Measurements from ENCODE around the gene GPR18. TPM values are rescaled to one million over a fixed set of nuclear protein-coding genes. Genes with fewer than 3 reads are reported as not detected.

GPR18 gene
- total RNA-seq, 1 experiment from 2014 or later, result not detected

- Histone ChIP-seq H2BK20ac (ENCODE audit: low read depth, low read length, poor library complexity, severe bottlenecking) (no peak overlapping the region), H3K14ac (ENCODE audit: insufficient read depth, low read length) (no peak overlapping the region), H2AK5ac (ENCODE audit: insufficient read length, low read length) (no peak overlapping the region), H3K27me3 (ENCODE audit: insufficient read depth, low read length) (no peaks in the 10 kb centered on the region), H2BK12ac (ENCODE audit: insufficient read length, low read depth, low read length) (no peak overlapping the region), H3K79me1 (ENCODE audit: insufficient read depth, low read depth, low read length, poor library complexity, severe bottlenecking) (peaks cover 16% of the 10 kb centered on the region), H2BK5ac (ENCODE audit: insufficient read length, low read length) (no peak overlapping the region), H3K18ac (ENCODE audit: insufficient read length, low read depth, low read length) (no peak overlapping the region), H3K23me2 (ENCODE audit: insufficient read length, low read depth, low read length, poor library complexity, severe bottlenecking) (no peaks in the 10 kb centered on the region), H3K23ac (ENCODE audit: insufficient read length, low read depth, low read length) (no peak overlapping the region), H3K56ac (ENCODE audit: insufficient read length, low read depth, low read length) (no peak overlapping the region), H3K4me1 (ENCODE audit: insufficient read depth, low read length) (no peaks in the 10 kb centered on the region; the same call in 1 of the 2 replicates), H4K20me1 (ENCODE audit: control insufficient read depth, insufficient read depth, insufficient read length) (no peaks in the 10 kb centered on the region), H3K79me2 (ENCODE audit: insufficient read depth, low read length) (peaks cover 26% of the 10 kb centered on the region; the same call in 1 of the 2 replicates), H3K9me3 (ENCODE audit: control insufficient read depth, low read depth, low read length) (no peaks in the 10 kb centered on the region), H2AFZ (ENCODE audit: low read length) (no peak overlapping the region), H3T11ph (ENCODE audit: low read length) (no peak overlapping the region), H3K4ac (ENCODE audit: low read depth, low read length) (no peak overlapping the region), H3K27ac (ENCODE audit: insufficient read length, low read depth, low read length) (no peak overlapping the region), H2BK120ac (ENCODE audit: low read depth, low read length, poor library complexity, severe bottlenecking) (no peak overlapping the region), H4K8ac (replicated peaks; ENCODE audit: insufficient read length, low read depth, low read length) (no peak overlapping the region), H2BK15ac (ENCODE audit: low read depth, low read length) (no peak overlapping the region), H4K91ac (ENCODE audit: insufficient read length, low read depth, low read length) (no peak overlapping the region), H4K5ac (ENCODE audit: insufficient read length, low read depth, low read length) (no peak overlapping the region), H3K9ac (ENCODE audit: extremely low read depth, insufficient read length, low read length) (no peak overlapping the region), H3K4me2 (ENCODE audit: insufficient read depth, insufficient read length, low read length) (no peak overlapping the region)
- no peak for DNase-seq
- TF ChIP-seq, protein P1, sequence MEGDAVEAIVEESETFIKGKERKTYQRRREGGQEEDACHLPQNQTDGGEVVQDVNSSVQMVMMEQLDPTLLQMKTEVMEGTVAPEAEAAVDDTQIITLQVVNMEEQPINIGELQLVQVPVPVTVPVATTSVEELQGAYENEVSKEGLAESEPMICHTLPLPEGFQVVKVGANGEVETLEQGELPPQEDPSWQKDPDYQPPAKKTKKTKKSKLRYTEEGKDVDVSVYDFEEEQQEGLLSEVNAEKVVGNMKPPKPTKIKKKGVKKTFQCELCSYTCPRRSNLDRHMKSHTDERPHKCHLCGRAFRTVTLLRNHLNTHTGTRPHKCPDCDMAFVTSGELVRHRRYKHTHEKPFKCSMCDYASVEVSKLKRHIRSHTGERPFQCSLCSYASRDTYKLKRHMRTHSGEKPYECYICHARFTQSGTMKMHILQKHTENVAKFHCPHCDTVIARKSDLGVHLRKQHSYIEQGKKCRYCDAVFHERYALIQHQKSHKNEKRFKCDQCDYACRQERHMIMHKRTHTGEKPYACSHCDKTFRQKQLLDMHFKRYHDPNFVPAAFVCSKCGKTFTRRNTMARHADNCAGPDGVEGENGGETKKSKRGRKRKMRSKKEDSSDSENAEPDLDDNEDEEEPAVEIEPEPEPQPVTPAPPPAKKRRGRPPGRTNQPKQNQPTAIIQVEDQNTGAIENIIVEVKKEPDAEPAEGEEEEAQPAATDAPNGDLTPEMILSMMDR (conservative IDR thresholded peaks at IDR 0.05), result no peak
- no peaks in the 10 kb centered on the region for H3K9me3 Mint-ChIP-seq
- peak overlapping the region in 2 of 3 experiments; percentile 13 to 18; a peak in 5 of 7 replicates for H3K27ac Mint-ChIP-seq
- no CpG with 5 or more reads among the region's 13 CpGs for WGBS (ENCODE audit: extremely low coverage, insufficient read length, low lambda C conversion rate)
- peaks cover 0 to 2% (median 0%) of the 10 kb centered on the region in 3 experiments; a peak in 2 of 7 replicates for H3K36me3 Mint-ChIP-seq (ENCODE audit: insufficient read depth in 1 of 3, low read depth in 3 of 3)
- peaks cover 12 to 13% of the 10 kb centered on the region in 2 experiments for H3K4me1 Mint-ChIP-seq
- H3K27me3 Mint-ChIP-seq (ENCODE audit: low read depth), result no peaks in the 10 kb centered on the region
- no peak overlapping the region for H3K4me3 Mint-ChIP-seq
These were observed 29.2 kb downstream of the GPR18 start for GRCh38 chr13:99228737-99229691.

Data from H9 (cell line).